SKM-1 (cell line): ENCODE results near the gene KIF1A.
"Not testable (repeated sequence)": the region's sequence is repeated elsewhere in the genome, so short reads cannot be mapped to it uniquely, and the experiment has no call there.

Experiments used
- DNase-seq: peaks from one replicate; lab custom pipeline; 2025; ENCODE audit not compliant: unreplicated experiment; lab: John Stamatoyannopoulos, UW

The KIF1A gene

GRCh38 chr2:240704651-240705050, 115.4 kb downstream of the KIF1A start:
- no peak for DNase-seq

GRCh38 chr2:240703417-240704341, 116.3 kb downstream of the KIF1A start:
- no peak for DNase-seq

DNA sequence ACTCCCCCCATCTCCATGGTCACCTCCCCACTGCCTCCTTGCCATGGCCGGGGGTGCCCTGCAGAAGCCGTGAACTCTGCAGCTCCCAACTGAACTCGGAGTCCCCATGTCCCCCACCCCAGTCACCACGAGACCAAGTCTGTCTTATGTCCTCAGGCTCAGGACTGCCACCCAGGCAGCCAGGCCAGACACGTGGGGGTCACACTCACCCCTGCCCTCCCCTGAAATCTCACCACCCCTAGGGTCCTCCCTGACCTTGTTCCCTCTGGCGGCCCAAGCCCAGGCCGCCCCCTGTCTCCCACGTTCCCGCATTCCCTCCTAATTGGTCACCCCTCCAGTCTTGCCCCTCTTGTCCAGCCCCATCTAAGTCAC, 117.4 kb downstream of the KIF1A start:
- DNase-seq: no peak

GRCh38 chr2:240701736-240702639, 118.0 kb downstream of the KIF1A start:
- no peak for DNase-seq

DNA sequence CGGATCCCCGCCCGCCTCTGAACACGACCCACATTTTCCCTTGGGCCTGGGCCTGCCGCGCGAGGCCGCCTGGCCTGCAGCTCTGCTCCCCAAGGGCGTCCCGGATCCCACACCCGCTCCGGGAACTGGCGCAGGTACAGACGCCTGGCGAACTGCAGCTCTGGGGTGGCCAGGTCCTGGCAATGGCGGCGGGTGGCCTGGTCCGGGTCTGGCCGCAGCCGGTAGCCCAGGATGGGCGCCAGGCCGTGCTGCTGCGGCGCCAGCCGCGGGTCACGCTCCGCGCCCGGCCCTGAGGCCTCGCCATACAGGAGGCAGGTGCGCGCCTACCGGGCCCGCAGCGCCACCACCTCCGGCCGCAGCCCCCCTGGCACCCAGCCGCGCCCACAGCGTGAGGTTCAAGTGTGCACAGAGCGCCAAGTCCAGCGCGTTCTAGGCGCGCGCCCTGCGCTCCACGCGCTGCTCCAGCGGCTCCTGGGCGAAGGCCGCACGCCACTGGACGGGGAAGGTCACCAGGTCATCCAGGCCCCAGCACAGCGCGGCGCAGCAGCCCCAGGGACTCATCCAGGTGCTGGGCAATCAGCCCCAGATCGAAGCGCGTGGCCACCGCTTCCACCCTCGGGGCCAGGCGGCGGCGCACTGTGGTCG, 118.8 kb downstream of the KIF1A start:
- DNase-seq: no peak

GRCh38 chr2:240700616-240701015, 119.4 kb downstream of the KIF1A start:
- not testable (repeated sequence) for DNase-seq

DNA sequence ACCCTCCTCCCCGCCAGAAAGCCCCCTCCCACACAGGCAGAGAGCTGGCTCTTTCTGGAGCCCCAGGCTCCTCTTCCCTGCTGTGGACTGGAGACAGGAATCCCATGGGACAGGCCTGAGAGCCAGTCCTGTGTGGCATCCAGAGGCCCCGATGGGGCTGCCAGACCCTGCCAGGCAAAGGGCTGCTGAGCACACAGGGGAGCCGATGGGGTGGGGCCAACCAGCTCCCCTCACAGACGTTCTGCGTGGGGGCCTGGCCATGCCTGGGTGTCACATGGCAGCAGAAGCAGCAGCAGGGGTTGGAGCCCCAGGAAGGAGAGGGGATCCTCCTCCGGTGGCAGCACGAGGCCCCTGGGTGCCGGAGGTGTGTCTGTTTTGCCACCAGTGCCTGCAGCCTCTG, 120.2 kb downstream of the KIF1A start:
- DNase-seq: not testable (repeated sequence)

DNA sequence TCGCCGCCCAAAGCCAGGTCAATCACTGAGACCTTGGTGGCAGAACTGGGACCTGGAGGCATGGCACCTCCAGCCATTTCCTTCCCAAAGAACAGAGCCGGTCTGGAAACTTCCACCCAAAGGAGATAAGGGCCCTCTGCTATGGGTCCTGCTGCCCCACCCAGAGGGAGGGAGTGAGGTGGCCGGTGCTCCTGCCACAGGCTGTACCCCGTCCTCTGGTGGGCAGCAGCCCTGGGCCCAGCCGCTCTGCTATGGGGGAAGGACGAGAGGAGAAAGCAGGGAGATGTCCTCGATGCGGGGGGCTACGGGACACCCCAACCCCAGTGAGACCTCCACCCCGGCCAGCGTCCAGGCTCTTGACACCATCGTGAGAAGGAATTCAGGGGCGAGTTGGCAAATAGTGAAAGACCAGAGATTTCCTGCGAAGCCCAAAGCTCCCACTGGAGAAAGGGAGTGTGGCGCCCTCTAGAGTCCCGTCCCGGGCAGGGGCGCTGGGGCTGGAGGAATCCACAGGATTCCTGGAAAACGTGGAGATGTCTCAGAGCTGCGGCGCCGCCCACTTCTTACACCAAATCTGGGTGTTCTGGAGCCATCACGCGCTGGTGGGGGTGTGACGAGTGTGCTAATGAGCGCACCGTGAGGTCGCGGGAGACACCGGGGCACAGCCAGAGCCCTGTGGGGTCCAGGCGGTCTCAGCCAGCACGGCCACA, 121.0 kb downstream of the KIF1A start:
- DNase-seq: not testable (repeated sequence)

- DNase-seq: not testable (repeated sequence)
These were observed 123.5 kb downstream of the KIF1A start for GRCh38 chr2:240696469-240696868.

DNA sequence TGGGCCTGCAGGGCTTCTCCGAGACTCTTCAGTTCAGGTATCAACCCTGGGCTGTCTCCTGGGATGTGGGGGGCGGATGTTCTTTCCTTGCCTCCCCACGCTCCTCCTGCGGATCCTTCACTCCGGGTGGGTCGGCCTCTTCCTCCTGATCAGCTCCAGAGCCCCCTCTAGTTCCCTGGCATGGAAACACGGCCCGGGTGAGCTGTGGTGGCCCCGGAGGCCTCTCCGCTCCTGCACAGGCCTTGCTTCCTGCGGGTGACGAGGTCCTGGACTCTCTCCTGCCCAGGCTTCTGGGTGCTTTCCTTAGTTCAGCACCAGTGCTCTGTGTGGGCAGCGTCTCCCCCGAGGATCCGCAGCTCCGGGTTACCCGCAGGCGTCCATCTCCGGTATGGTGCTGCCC, 124.4 kb downstream of the KIF1A start:
- not testable (repeated sequence) for DNase-seq

GRCh38 chr2:240694304-240694703, 125.7 kb downstream of the KIF1A start:
- not testable (repeated sequence) for DNase-seq

- DNase-seq: not testable (repeated sequence)
These were observed 127.1 kb downstream of the KIF1A start for GRCh38 chr2:240692583-240693561.

DNA sequence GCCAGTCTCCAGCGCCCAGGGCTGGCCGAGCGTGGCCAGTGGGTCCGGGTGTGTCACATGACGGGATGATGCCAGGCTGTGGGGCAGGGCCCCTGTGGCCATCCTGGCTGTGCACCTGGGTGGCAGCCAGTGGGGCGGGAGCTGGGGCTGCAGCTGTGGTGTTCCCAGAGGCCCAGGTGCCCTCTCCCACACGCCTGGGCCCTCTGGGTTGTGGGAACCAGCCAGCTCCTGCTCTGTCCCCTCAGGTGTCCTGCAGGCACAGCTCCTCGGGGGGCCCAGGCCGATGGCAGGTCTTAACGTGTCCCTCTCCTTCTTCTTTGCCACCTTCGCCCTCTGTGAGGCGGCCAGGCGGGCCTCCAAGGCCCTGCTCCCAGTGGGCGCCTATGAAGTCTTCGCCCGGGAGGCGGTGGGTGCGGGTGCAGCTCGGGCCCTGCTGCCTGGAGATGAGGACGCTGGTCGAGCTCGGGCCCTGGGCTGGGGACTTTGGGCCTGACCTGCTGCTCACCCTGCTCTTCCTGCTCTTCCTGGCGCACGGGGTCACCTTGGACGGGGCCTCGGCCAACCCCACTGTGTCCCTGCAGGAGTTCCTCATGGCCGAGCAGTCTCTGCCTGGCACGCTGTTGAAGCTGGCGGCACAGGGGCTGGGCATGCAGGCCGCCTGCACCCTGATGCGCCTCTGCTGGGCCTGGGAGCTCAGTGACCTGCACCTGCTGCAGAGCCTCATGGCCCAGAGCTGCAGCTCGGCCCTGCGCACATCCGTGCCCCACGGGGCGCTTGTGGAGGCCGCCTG, 128.2 kb downstream of the KIF1A start, which contains the start of gene AQP12A:
Gene AQP12A, plus strand, starts transcription at position 236 of the 790 bp plus-strand sequence. Its CDS starts 48 bp downstream, at position 284.
- not testable (repeated sequence) for DNase-seq

DNA sequence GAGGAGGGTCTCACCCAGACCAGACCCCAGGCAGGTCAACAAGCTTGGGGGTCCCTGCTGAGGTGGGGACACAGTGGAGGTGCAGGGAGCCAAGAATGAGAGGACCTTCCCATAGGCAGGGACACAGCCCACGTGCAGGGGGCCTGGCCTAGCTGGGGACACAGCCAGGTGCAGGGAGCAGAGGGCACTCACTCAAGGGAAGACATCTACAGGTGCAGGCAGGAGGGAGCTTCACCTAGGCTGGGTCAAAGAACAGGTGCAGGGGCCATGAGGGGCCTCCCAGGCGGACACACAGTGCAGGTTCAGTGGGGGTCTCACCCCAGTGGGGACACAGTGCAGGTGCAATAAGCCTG, 129.0 kb downstream of the KIF1A start:
- DNase-seq: not testable (repeated sequence)

DNA sequence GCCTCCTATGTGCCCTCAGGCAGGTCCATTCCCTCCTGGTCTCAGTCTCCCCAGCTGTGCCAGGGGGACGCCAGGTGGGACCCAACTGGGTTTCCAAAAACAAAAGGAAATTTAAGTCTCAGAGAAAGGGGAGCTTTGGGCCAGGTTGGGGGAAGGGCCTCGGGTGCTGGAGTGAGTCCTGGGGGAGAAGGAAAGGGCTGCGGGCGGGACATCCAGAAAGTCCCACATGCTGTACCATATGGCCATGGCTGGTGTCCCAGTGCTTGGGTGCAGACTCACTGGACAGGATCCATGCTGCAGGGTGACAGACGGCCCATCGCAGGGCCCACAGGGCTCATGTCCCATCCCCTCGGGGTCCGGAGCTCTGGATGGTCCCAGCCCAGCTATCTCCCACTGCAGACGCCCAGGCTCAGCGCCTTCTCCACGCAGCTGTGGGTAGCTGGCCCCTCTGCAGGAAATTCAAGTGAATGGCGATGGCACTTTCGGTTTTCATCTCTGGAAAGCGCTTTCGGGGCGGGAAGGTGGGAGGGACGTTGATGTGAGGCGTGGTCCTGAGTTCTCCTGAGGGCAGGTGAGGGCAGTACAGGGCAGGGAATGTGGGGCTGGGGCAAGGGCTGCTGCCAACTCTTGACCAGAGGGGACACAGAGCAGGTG, 129.5 kb downstream of the KIF1A start:
- DNase-seq: not testable (repeated sequence)

- no peak for DNase-seq
These were observed 130.0 kb downstream of the KIF1A start for GRCh38 chr2:240689975-240690374.

GRCh38 chr2:240688553-240688919, 131.5 kb downstream of the KIF1A start:
- no peak for DNase-seq
